ENCODE data around the gene CCDC169. TPM values are rescaled to one million over a fixed set of nuclear protein-coding genes. Genes with fewer than 3 reads are reported as not detected.

CCDC169 gene
- total and polyA plus RNA-seq, 10 donors = 0.06 to 0.44 (median 0.13) TPM; not detected in 4

DNA sequence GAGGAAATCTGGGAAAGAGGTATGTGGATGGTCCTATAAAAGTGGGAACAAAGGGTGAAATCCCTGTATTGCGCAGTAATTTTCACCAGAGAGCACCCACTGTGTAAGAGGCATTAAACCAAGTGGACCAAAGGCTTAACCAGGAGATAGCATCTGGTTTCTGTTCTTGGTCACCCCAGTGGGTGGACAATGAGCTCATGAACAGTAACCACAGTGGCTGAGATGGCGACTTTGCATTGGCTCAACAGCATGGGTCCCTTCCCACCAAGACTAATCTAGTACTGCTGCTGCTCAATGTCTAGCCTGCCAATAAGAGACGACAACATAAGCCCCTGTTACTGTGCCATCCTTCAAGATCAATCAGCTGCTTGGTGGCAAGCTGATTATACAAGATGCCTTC, 36.6 kb downstream of the CCDC169 start:
- intact Hi-C loops (cut with DNase I; ENCODE audit: low total_unique reads) = no loop called here
- Histone ChIP-seq H3K4me1 (no peaks in the 10 kb centered on the region), H3K27ac (no peak overlapping the region), H3K4me3 (no peak overlapping the region), H3K27me3 (replicated peaks in 1 of 7) (no peaks in the 10 kb centered on the region), H3K9me3 (peaks cover 0 to 7% (median 0%) of the 10 kb centered on the region in 8 donors), H3K36me3 (no peaks in the 10 kb centered on the region)
- TF ChIP-seq CTCF (IDR thresholded peaks at IDR 0.05 in 8 of 11, conservative IDR thresholded peaks at IDR 0.05 in 3 of 11) = no peak
- TF ChIP-seq POLR2AphosphoS5 (IDR thresholded peaks at IDR 0.05) = no peak
- no peak for TF ChIP-seq POLR2A (IDR thresholded peaks at IDR 0.05)
- WGBS, 5 donors = 80 to 92% (median 88%) methylated on average over 3 of the region's 3 CpGs
- no peak for DNase-seq

GRCh38 chr13:36259361-36260137, 38.1 kb downstream of the CCDC169 start:
- H3K27ac ChIP-seq = no peak overlapping the region
- intact Hi-C loops (cut with DNase I; ENCODE audit: low total_unique reads) = no loop called here
- H3K4me1 ChIP-seq = no peaks in the 10 kb centered on the region
- H3K27me3 ChIP-seq (replicated peaks in 1 of 7) = no peaks in the 10 kb centered on the region
- no peak for DNase-seq
- H3K36me3 ChIP-seq = no peaks in the 10 kb centered on the region
- peaks cover 0 to 7% (median 0%) of the 10 kb centered on the region in 8 donors for H3K9me3 ChIP-seq
- TF ChIP-seq POLR2AphosphoS5 (IDR thresholded peaks at IDR 0.05) (no peak), POLR2A (IDR thresholded peaks at IDR 0.05) (no peak), CTCF (IDR thresholded peaks at IDR 0.05 in 8 of 11, conservative IDR thresholded peaks at IDR 0.05 in 3 of 11) (no peak)
- no peak overlapping the region for H3K4me3 ChIP-seq
- 81 to 94% (median 87%) methylated on average over 7 to 8 of the region's 8 CpGs for WGBS, 5 donors

DNA sequence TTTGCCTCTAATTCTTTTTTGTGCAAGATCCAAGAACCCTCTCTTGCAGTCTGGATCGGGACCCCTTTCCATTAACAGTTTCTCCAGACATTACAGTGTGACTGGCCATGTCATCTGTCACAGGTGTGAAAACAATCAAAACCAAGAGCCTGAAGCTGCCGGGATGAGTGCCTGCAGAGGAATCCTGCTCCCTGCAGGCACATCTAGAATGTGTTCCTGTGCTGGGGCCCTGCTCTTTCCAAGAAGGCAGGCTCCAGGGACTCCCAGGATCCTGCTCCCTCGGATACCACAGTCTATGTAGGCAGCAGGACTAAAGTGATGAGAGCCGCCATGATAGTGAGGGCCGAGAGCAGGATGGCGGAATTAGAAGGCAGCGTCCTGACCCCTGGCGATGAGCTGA, 38.8 kb downstream of the CCDC169 start:
- H3K9me3 ChIP-seq = peaks cover 0 to 7% (median 0%) of the 10 kb centered on the region in 8 donors
- 84 to 99% (median 86%) methylated on average over 6 to 8 of the region's 8 CpGs for WGBS, 5 donors
- no peaks in the 10 kb centered on the region for H3K36me3 ChIP-seq
- intact Hi-C loops (cut with DNase I; ENCODE audit: low total_unique reads) = no loop called here
- no peak for TF ChIP-seq POLR2A (IDR thresholded peaks at IDR 0.05)
- no peak for TF ChIP-seq CTCF (IDR thresholded peaks at IDR 0.05 in 8 of 11, conservative IDR thresholded peaks at IDR 0.05 in 3 of 11)
- TF ChIP-seq POLR2AphosphoS5 (IDR thresholded peaks at IDR 0.05) = no peak
- no peak for DNase-seq
- H3K27me3 ChIP-seq (replicated peaks in 1 of 7) = no peaks in the 10 kb centered on the region
- H3K4me1 ChIP-seq = no peaks in the 10 kb centered on the region
- no peak overlapping the region for H3K27ac ChIP-seq
- H3K4me3 ChIP-seq = no peak overlapping the region

DNA sequence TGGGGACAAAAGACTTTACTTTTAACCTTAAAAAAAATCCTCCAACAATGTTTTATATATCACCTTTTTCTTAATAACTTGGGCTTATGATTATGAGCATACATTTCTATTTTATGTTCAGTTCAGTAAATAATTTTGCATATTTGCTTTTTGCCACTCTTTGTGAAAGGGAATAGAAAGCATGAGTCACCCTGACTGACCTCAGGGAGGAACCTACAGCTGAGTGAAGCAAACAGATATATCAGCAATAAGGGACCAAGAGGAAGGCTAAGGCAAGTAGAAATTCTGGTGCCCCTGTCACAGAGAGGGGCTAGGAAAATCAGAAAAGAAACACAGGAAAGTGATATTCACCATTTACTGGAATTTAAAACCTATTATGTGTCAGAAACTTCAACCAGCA, 46.1 kb downstream of the CCDC169 start:
- Histone ChIP-seq H3K27me3 (replicated peaks in 1 of 7) (no peaks in the 10 kb centered on the region), H3K4me3 (no peak overlapping the region), H3K9me3 (peaks cover 0 to 11% (median 8%) of the 10 kb centered on the region in 8 donors), H3K4me1 (no peaks in the 10 kb centered on the region), H3K36me3 (no peaks in the 10 kb centered on the region), H3K27ac (no peak overlapping the region)
- TF ChIP-seq CTCF (IDR thresholded peaks at IDR 0.05 in 8 of 11, conservative IDR thresholded peaks at IDR 0.05 in 3 of 11) (no peak), POLR2A (IDR thresholded peaks at IDR 0.05) (no peak), POLR2AphosphoS5 (IDR thresholded peaks at IDR 0.05) (no peak)
- no peak for DNase-seq
- intact Hi-C loops (cut with DNase I; ENCODE audit: low total_unique reads) = no loop called here

All from spleen (tissue), 11 donors.